GM03348 (cell line): ENCODE measurements around the gene MKRN1.
"Not testable (repeated sequence)": the region's sequence is repeated elsewhere in the genome, so short reads cannot be mapped to it uniquely, and the experiment has no call there.

Experiments
- DNase-seq: peaks from one replicate; pipeline ENCODE4 v3.0.0; 2012; ENCODE audit warnings: low spot score

The MKRN1 gene

DNA sequence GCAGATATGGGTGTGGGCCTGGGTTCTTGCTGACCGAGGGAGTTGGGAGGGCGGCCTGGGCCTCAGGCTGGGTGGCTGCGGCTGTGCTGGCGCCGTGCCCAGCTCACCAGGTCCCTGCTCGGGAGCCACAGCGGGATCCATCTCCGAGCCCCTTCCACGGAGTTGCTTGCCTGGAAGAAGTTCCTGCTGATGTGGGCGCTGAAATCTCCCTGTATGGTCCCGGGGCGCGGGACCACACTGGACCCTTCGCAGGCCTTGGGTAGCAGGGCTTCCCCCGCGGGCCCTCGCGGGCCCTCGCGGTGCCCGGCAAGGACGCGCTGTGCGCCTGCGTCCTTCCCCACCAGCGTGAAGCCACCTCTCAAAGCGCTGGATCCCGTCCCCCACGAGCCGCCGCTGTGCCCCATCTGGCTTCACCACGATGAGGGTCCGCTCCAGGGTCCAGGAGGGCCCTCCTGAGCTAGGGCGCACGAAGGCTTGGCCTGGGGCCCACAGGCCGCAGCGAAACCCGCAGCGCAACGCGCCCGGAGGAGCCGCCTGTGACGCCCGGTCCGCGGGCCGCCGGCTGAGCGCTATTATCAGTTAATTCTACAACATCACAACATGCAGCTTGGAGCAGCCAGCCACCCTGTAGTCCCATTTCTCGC lies 43.9 kb downstream of the MKRN1 start:
- peak; percentile 51 for DNase-seq

DNA sequence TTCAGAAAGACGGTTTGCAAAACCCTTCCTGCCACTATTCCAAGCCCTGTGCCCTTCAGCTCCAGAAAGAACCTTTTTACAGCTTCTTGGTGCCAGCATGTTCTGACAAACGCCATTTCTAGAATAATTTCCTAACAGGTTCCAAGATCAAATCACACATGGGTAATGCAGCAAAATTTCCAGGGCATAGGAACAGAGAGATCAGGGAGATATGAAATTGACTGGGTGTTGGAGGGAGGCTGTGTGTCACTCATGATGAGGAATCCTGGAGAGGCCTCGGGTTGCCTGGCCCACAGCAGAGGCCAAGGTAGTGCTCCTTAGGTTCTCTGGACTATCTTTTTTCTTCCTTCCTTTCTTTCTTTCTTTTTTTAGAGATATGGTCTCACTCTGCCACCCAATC lies 45.9 kb downstream of the MKRN1 start:
- DNase-seq = no peak

DNA sequence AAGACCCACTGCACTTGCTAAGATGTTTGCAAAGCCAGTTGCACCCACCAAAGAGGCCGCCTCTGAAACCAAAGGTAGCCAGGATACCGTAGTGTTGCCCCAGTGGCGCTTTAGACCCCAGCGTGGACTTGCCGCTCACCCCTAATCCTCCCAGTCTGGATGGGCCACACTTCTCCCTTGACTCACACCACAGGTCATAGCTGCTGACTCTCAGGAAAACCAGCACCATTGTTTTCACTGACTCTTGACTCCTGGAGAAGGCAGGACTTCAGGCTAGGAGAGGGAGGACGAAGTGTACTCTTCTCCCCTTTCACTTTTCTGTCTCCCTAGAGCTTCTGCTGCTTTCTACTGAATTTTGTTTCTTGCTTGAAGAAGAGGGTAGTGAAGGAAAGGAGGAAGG lies 53.2 kb downstream of the MKRN1 start:
- DNase-seq = no peak

DNA sequence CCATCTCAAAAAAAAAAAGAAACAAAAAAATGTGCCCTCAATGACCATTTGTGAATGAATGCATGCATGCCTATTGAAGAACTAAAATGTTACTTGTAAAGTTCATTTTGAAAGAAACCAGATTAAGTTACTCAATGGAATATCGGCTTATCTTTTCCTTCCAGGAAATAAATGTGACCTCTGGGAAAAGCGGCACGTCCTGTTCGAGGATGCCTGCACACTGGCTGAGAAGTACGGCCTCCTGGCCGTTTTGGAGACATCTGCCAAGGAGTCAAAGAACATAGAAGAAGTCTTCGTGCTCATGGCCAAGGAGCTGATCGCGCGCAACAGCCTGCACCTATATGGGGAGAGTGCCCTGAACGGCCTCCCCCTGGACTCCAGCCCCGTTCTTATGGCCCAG lies 53.6 kb downstream of the MKRN1 start:
- DNase-seq = no peak

DNA sequence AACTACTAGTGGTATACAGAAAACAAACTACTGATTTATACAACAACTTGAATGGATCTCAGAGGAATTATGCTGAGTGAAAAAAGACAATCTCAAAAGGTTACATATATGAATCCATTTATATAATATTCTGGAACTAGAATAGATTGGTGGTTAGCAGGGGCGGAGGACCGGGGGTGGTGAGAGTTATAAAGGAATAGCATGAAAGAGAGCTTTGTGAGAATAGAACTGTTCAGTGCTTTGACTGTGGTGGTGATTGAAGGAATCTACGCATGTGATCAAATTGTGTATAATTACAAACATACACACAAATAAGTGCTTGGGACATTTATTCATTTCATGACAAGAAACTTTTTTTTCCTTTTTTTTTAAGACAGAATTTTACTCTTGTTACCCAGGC lies 55.8 kb downstream of the MKRN1 start:
- DNase-seq = no peak

DNA sequence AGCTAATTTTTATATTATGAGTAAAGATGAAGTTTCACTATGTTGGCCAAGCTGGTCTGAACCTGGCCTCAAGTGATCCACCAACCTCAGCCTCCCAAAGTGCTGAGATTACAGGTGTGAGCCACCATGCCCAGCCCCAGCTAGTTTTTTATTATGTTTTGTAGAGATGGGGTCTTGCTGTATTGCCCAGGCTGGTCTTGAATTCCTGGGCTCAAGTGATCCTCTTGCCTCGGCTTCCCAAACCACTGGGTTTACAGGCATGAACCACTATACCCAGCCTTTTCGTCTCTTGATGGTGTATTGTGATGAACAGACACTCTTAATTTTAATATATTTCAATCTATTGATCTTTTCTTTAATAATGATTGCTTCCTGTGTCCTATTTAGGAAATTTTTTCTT lies 57.8 kb downstream of the MKRN1 start:
- no peak for DNase-seq

DNA sequence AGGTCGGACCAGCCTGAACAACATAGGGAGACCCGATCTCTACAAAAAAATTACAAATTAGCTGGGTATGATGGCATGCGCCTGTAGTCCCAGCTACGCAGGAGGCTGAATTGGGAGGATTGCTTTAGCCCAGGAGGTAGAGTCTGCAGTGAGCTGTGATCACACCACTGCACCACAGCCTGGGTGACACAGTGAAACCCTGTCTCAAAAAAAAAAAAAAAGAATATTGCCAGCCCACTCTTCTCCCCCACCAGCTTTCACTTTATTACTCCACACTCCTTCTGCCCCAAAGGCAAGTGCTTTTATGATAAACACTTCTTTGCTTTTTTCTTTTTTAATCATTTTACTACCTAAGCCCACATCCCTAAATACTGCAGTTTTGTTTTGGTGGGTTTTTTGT lies 60.7 kb downstream of the MKRN1 start:
- DNase-seq = no peak

DNA sequence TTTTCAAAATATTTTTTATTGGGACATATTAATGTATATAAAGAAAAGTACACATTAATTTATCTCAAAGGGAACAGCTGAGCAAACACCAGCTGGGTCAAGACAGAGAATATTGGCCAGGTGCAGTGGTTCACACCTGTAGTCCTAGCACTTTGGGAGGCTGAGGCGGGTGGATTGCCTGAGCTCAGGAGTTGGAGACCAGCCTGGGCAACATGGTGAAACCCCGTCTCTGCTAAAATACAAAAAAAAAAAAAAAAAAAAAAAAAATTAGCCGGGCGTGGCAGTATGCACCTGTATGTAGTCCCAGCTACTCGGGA lies 61.2 kb downstream of the MKRN1 start:
- DNase-seq = not testable (repeated sequence)

DNA sequence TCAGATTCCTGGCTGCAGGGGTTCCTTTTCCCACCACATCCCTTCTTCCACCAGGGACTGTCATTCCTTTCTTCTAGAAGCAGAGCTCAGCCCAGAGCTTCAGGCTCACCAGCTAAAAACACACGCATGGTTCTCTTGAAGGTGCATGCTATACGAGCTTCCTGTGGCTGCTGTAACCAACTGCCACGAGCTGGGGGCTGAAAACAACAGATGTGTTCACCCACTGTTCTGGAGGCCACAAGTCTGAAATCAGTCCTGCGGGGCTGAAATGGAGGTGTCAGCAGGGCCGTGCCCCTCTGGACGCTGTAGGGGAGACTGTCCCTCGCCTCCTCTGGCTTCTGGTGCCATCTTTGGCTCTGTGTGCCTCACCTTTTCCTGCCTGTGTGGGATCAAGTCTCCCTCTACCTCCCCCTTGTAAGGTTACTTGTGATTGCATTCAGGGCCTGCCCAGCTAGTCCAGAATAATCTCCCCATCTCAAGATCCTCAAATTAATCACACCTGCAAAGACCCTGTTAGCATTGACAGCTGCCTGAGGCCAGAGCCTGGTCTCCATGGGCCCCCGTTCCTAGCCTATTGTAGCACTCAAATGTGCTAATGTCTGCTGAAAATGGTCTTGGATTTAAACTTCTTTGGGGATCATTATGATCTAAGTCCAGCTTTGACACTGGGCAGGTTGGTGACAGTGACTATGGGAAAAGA lies 61.7 kb downstream of the MKRN1 start:
- no peak for DNase-seq

DNA sequence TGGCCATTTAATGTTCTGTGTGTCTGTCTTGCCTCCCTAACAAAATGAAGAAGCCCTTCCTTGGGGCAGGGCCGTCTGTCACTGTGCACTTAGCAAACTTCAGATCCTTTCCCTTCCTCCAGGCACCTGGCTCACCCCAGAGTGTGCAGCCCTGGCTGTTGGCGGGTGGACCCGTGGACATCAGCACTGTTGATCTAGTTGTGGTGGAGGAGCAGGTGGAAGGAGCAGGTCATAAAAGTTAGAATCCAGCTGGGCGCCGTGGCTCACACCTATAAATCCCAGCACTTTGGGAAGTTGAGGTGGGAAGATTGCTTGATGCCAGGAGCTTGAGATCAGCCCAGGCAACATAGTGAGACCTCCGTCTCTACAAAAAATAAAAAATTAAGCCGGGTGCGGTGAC lies 62.7 kb downstream of the MKRN1 start:
- DNase-seq = no peak

DNA sequence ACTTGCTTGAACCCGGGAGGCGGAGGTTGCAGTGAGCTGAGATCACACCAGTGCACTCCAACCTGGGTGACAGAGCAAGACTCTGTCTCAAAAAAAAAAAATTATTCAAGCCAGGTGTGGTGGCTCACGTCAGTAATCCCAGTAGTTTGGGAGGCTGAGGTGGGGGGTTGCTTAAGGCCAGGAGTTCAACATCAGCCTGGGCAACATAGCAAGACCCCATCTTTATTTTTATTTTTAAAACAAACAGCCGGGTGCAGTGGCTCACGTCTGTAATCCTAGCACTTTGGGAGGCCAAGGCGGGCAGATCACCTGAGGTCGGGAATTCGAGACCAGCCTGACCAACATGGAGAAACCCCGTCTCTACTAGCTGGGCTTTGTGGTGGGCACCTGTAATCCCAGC lies 63.5 kb downstream of the MKRN1 start:
- DNase-seq = not testable (repeated sequence)

DNA sequence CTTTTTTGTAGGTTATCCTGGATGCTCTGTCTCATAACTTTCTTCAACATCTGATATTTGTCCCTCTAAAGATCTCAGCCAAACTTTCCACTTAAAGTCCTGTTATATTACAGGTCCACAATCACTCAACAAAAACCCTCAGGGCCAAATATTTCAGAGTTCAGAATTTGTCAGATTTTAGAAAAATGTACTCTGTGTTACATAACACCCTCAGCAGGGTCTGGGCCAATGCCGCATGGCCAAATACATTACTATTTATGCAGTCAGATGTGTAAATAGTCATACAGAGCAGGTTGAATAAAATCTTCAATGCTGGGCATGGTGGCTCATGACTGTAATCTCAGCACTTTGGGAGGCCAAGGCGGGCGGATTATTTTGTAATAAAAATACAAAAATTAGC lies 63.9 kb downstream of the MKRN1 start:
- no peak for DNase-seq

DNA sequence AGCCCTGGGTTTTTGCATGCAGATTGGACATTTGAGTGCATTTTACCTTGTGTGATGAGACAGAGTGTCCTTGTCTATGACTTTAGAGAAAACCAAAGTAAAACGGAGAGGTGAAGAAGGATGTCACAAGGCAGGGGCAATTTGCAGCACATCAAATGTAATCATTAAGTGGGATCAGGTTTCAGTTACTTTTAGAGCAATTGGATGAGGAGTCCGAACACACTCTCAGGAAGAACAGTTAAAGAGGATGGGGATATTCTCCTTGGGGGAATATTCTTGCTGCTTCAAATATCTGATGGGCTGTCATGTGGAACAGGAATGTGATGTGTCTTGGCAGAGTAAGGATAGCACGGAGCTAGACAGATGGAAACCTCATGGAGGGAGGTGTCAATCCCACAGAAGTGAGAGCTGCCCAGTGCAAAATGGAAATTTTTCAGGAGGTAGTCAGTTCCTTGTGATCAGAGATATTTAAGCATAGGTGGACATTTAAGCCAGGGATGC lies 74.7 kb downstream of the MKRN1 start:
- no peak for DNase-seq

DNA sequence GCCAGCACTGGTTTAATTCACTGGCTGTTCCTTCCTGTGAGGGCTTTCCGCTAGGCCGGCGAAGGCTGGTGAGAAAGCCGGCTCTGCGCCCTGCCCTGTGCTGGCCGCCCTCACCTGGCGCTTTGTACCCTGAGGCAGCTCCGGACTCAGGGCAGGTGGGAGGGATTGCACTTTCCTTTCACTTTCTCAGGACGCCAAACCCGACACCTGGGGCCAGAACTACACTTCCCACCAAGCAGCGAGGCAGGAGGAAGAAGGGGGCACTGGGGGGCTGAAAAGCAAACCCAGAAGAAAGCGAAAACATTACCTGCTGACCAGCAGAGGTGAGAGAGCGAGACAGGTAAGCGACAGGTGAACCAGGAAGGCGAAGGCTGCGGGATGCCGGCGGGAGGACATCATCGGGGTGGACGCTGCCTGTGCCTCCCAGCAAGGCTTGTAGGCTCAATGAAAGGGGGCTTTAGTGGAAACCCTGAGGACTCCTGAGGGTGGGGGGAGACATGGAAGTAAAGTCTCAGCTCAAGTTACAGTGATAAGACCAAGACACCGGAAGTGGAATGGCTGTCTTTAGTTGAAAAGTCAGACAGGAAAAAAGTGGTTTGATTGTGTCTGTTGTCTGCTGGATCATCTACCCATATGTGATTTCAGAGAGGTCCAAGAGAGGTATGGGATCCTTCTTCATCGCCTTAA lies 75.3 kb downstream of the MKRN1 start, which contains the start of gene RAB19:
Gene RAB19, plus strand, starts transcription at position 181 of the 687 bp plus-strand sequence. CDS start 3,589 bp downstream, outside the sequence.
- no peak for DNase-seq
